Activated naive CD4-positive, alpha-beta T cell treated with Interleukin-2 at 50 U/mL for 16 hours (primary cell): ENCODE results near the gene DOK3.
"Not testable (repeated sequence)": the region's sequence is repeated elsewhere in the genome, so short reads cannot be mapped to it uniquely, and the experiment has no call there.

Experiments used
- DNase-seq: peaks from one replicate; pipeline ENCODE4 v3.0.0-alpha.2; 2020

The DOK3 gene

GRCh38 chr5:177535125-177535524 lies 25.5 kb upstream of the DOK3 start:
- DNase-seq: no peak

DNA sequence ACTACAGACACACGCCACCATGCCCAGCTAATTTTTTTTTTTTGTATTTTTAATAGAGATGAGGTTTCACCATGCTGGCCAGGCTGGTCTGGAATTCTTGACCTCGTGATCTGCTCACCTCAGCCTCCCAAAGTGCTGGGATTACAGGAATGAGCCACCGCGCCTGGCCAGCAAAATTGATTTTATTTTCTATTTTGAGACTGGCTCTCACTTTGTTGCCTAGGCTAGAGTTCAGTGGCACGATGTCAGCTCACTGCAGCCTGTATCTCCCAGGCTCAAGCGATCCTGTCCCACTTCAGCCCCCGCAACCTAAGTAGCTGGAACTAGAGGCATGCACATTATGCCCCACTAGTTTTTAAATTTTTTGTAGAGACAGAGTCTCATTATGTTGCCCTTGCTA lies 24.8 kb upstream of the DOK3 start:
- DNase-seq: not testable (repeated sequence)

GRCh38 chr5:177531209-177531940 lies 21.7 kb upstream of the DOK3 start:
- DNase-seq: no peak

DNA sequence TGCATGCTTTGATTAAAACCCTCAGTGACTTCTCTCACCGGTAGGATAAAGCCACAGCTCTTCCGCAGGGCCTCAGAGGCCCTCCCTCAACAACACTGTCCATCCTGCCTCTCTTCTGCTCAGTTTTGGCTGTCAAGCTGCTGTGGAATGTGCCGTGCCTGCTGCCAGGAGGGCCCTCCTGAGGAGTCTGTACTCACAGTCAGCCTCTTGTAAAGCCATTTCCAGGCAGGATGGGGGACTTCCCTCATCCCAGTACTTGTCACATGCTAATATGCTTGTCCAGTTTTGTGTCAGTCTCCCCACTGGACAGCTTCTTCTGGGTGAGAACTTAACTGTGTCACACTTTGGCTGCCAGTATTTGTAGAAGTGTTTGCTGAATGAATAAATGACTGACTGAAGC lies 21.0 kb upstream of the DOK3 start:
- no peak for DNase-seq

- DNase-seq: no peak
Observed at GRCh38 chr5:177529247-177530203, 19.9 kb upstream of the DOK3 start.

GRCh38 chr5:177528631-177529030 lies 19.0 kb upstream of the DOK3 start:
- DNase-seq: no peak

GRCh38 chr5:177527595-177527994 lies 18.0 kb upstream of the DOK3 start:
- DNase-seq: no peak

- DNase-seq: no peak
Observed at GRCh38 chr5:177526791-177527190, 17.2 kb upstream of the DOK3 start.

DNA sequence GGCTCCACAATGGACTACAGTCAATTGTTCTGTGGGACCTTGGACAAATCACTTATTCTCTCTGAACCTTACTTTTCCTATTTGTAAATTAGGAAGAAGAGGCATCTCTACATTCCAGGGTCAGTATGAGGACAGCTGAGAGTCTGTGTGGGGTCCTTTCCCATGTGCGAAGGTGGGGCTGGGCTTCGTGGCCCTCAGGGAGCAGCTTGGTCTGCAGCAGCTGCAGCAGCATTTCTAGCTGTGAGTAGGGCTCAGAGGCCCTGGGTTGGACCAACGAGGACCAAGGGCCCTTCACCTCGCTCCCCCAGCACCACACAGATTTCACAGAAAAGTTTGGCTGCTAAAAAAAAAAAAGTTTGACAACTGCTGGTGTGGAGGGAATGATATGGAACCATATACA lies 16.6 kb upstream of the DOK3 start:
- DNase-seq: no peak

GRCh38 chr5:177524941-177525655 lies 15.5 kb upstream of the DOK3 start:
- DNase-seq: no peak

- no peak for DNase-seq
Observed at GRCh38 chr5:177524539-177524900, 14.9 kb upstream of the DOK3 start.

- DNase-seq: no peak
Observed at GRCh38 chr5:177523711-177524538, 14.3 kb upstream of the DOK3 start.

- no peak for DNase-seq
Observed at GRCh38 chr5:177520916-177521513, 11.4 kb upstream of the DOK3 start.

DNA sequence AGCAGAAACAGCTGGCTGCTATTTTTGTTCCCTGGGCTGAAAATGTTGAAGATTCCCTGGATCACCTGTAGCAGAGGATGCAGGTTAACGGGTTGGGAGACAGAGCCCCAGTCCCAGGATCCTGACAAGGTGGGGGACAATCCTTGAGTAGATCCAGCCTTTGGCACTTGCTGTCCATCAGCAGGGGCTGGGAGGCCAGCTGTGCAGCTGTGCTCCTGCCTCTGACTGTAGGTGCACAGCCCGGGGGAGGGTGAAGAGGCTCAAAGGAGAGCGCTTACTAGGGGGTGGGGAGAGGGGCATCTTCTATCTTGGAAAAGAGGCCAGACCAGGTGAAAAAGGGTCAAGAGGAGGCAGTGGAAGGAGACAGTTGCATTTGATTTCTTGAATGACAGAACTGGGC lies 10.6 kb upstream of the DOK3 start:
- no peak for DNase-seq

GRCh38 chr5:177519463-177520235 lies 10.0 kb upstream of the DOK3 start:
- DNase-seq: no peak

- DNase-seq: peak; percentile 96
Observed at GRCh38 chr5:177516601-177517568, 7.3 kb upstream of the DOK3 start, which contains the start of gene DDX41. TSS of gene DDX41 (minus strand) at chr5:177516961. CDS start at chr5:177516945, 16 bp downstream.

- DNase-seq: no peak
Observed at GRCh38 chr5:177515580-177515979, 6.0 kb upstream of the DOK3 start.

DNA sequence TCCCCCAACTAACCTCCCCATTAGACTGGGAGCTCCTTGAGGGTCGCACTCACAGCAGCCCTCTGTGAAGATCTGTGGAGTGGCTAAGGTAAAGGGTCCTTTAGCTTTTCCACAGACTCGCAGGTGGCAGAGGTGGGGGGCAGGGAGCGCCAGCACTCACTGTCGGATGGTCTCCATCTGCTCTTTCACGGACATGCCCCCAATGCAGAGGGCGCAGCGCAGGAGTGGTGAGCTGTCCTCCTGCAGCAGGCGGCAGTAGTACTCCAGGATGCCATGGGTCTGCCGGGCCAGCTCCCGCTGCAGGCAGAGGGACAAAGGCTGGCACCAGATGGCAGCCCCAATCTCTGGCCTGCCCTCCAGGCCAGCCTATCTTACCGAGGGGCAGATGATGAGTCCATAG lies 4.9 kb upstream of the DOK3 start:
- no peak for DNase-seq

- no peak for DNase-seq
Observed at GRCh38 chr5:177513500-177513899, 3.9 kb upstream of the DOK3 start.
